Transverse colon (tissue), 4 donors: ENCODE measurements around the gene CDC5L. TPM values are rescaled to one million over a fixed set of nuclear protein-coding genes. Genes with fewer than 3 reads are reported as not detected.

ENCODE experiments used
- DNase-seq: peaks from one replicate; pipeline ENCODE4 v3.0.0-alpha.2; 2019
- H3K27ac ChIP-seq, 4 donors: fragments of 200-600 bp; sonication (generic); 2 replicates each; pipeline ENCODE4 v1.5.1; 2016 to 2018; ENCODE audit warnings: inconsistent platforms in 4 of 4
- H3K27me3 ChIP-seq: fragments of 200-600 bp; sonication (generic); 2 replicates; pipeline ENCODE4 v1.5.1; 2017; ENCODE audit warnings: inconsistent platforms
- H3K36me3 ChIP-seq, 4 donors: fragments of 200-600 bp; sonication (generic); 2 replicates each; pipeline ENCODE4 v1.5.1; 2017 to 2019; ENCODE audit warnings: inconsistent platforms in 4 of 4
- H3K4me1 ChIP-seq, 4 donors: fragments of 200-600 bp; sonication (generic); 2 replicates each; pipeline ENCODE4 v1.5.1; 2017 to 2020; ENCODE audit warnings: inconsistent platforms in 4 of 4
- H3K4me3 ChIP-seq, 4 donors: fragments of 200-600 bp; sonication (generic); 1 replicate in 1 of 4; 2 replicates in 3 of 4; pipeline versions ENCODE4 v1.5.1 to v1.6.1; 2017 to 2019; ENCODE audit warnings: inconsistent platforms in 4 of 4
- H3K9me3 ChIP-seq, 2 donors: fragments of 200-600 bp; sonication (generic); 2 replicates each; pipeline ENCODE4 v1.5.1; 2017 to 2019; ENCODE audit warnings: inconsistent platforms in 2 of 2
- EP300 ChIP-seq: sonication (generic); formaldehyde crosslinking; IDR thresholded peaks from one replicate; pipeline ENCODE4 v1.6.1; 2017; ENCODE audit warnings: antibody characterized with exemption, low read depth
- POLR2A ChIP-seq: fragments of 450-650 bp; IDR thresholded peaks from one replicate; pipeline ENCODE4 v1.6.1; 2016; ENCODE audit warnings: antibody characterized with exemption, mild to moderate bottlenecking, moderate library complexity
- POLR2AphosphoS5 ChIP-seq, 3 donors: sonication (generic); formaldehyde crosslinking; IDR thresholded peaks; one replicate each; pipeline ENCODE4 v1.6.1; 2016; ENCODE audit warnings: antibody characterized with exemption in 3 of 3
- WGBS, 2 donors: methylation state at CpG; one replicate each; pipeline ENCODE4 v1.1.5; 2018; ENCODE audit warnings: low coverage in 1 of 2; 5-methylcytosine and 5-hydroxymethylcytosine counted together
- in situ Hi-C, 4 donors: fragments of 200-750 bp; cut with MboI; loops; one replicate each; pipeline versions ENCODE4 v1.15.0 to v1.15.1; 2017; ENCODE audit warnings: low sequenced_read_pairs in 3 of 4, low pct_ligation_motif_present in 1 of 4, low pct_unique_long_range_greater_than_20kb in 1 of 4
- intact Hi-C: fragments of 100-400 bp; cut with DNase I; formaldehyde crosslinking; loops from one replicate; pipeline ENCODE4 v1.15.1; 2023; ENCODE audit warnings: low total_unique reads
- total RNA-seq, 4 donors: library from RNA; depleted of rRNA; stranded (reverse); fragments of >200 nt; gene quantifications; one replicate each; pipeline ENCODE4 v1.1.0, GENCODE V29; 2016
- TF ChIP-seq, protein P1 (sequence below), 5 experiments: fragments of 200-600 bp in 3 of 5; fragments of 450-650 bp in 2 of 5; sonication (generic) in 3 of 5; IDR thresholded peaks; 1 replicate in 2 of 5; 2 replicates in 3 of 5; pipeline ENCODE4 v1.5.1; 2016 to 2017; ENCODE audit warnings: antibody characterized with exemption in 5 of 5, inconsistent platforms in 3 of 5, mild to moderate bottlenecking in 2 of 5, moderate library complexity in 1 of 5

Gene CDC5L
- total RNA-seq, 4 donors from 2014 or later, result 8.2 to 49.6 (median 15.2) TPM

DNA sequence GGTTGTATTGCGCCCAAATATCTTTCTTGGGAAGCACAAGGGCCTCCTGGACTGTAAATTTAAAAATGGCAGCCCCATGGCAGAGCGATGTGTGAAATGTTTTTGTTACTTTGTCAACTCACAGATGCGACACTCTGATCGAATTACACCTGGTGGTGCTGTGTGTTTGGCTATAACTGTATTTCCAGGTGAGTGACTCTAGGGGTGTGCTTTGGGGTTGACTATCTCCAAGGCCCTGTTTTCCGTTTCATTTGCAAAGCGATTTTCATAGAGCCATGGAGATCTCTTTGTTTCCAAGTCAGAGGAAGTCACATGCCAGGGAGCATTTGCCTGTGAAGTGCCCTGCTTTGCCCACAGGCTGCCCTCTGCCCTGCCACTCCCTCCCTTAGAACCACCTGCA is 93.5 kb downstream of the CDC5L start:
- no peak for DNase-seq
- Histone ChIP-seq H3K27me3 (peaks cover 1% of the 10 kb centered on the region), H3K9me3 (no peaks in the 10 kb centered on the region), H3K27ac (no peak overlapping the region), H3K4me1 (peaks cover 0 to 1% (median under 1%) of the 10 kb centered on the region in 4 donors), H3K4me3 (no peak overlapping the region), H3K36me3 (no peaks in the 10 kb centered on the region)
- 83 to 90% methylated on average over 4 to 6 of the region's 6 CpGs for WGBS, 2 donors
- TF ChIP-seq, protein P1, sequence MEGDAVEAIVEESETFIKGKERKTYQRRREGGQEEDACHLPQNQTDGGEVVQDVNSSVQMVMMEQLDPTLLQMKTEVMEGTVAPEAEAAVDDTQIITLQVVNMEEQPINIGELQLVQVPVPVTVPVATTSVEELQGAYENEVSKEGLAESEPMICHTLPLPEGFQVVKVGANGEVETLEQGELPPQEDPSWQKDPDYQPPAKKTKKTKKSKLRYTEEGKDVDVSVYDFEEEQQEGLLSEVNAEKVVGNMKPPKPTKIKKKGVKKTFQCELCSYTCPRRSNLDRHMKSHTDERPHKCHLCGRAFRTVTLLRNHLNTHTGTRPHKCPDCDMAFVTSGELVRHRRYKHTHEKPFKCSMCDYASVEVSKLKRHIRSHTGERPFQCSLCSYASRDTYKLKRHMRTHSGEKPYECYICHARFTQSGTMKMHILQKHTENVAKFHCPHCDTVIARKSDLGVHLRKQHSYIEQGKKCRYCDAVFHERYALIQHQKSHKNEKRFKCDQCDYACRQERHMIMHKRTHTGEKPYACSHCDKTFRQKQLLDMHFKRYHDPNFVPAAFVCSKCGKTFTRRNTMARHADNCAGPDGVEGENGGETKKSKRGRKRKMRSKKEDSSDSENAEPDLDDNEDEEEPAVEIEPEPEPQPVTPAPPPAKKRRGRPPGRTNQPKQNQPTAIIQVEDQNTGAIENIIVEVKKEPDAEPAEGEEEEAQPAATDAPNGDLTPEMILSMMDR (IDR thresholded peaks at IDR 0.05), result no peak
- TF ChIP-seq EP300 (no peak), POLR2A (no peak), POLR2AphosphoS5 (IDR thresholded peaks at IDR 0.05) (no peak)
- in situ Hi-C loops, result loop anchor here in 2 of 4 donors (25.0 kb wide), 2 partner anchors 1231 to 1431 kb away; no protein-coding TSS in a partner anchor
- intact Hi-C loops, result no loop called here

GRCh38 chr6:44481760-44482159 is 94.3 kb downstream of the CDC5L start:
- Histone ChIP-seq H3K27me3 (no peaks in the 10 kb centered on the region), H3K27ac (no peak overlapping the region), H3K9me3 (no peaks in the 10 kb centered on the region), H3K4me1 (no peaks in the 10 kb centered on the region), H3K4me3 (no peak overlapping the region), H3K36me3 (no peaks in the 10 kb centered on the region)
- DNase-seq, result no peak
- WGBS, 2 donors, result 91 to 92% methylated on average over 9 of the region's 9 CpGs
- in situ Hi-C loops, result loop anchor here in 2 of 4 donors (25.0 kb wide), 2 partner anchors 1231 to 1431 kb away; no protein-coding TSS in a partner anchor
- TF ChIP-seq, protein P1 (IDR thresholded peaks at IDR 0.05), result no peak
- no peak for TF ChIP-seq POLR2AphosphoS5 (IDR thresholded peaks at IDR 0.05)
- intact Hi-C loops, result no loop called here

DNA sequence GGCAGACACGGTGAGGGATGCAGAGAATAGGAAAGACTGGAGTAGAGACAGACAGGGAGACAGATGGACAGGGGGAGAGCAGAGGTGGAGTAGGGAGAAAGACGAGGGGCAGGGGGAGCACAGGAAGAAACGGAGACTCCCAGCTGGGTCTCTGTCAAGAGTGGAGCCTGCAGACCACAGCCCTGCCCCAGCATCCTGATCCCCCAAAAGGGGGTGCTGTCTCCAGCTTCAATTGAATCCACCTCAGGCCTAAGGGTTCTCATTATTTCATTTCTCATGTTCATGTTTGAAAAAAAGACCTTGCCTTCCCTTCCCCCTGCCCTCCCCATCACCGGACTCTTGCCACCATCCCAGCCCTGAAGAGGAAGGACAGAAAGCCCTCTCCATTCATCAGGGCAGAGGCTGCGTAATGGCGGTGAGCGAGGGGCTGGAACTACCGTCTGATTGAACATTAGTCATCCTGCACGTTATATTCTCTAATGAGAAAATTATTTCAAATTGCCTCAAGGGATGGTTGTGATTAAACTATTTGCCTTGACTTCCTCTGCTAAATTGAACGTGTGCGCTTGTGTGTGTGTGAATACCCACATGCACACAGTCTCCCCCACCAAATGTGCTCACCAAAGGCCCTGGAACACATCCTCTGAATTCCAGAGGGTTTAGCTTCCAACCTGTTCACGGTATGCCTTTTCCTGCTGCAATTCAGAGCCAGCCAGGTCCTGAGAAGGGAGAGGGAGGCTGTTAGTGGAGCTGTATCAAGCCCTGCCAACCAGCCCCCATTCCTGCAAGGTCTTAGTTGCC is 98.3 kb downstream of the CDC5L start:
- peaks cover 0 to 7% (median 3%) of the 10 kb centered on the region in 4 donors for H3K4me1 ChIP-seq
- intact Hi-C loops (no loop called here), in situ Hi-C loops (loop anchor here in 2 of 4 donors (25.0 kb wide), 2 partner anchors 1226 to 1426 kb away; no protein-coding TSS in a partner anchor)
- no peaks in the 10 kb centered on the region for H3K36me3 ChIP-seq
- no peaks in the 10 kb centered on the region for H3K27me3 ChIP-seq
- no peaks in the 10 kb centered on the region for H3K9me3 ChIP-seq
- no peak overlapping the region for H3K27ac ChIP-seq
- no peak for DNase-seq
- no peak for TF ChIP-seq POLR2AphosphoS5 (IDR thresholded peaks at IDR 0.05)
- WGBS, 2 donors, result 82 to 93% methylated on average over 5 to 12 of the region's 12 CpGs
- H3K4me3 ChIP-seq, result no peak overlapping the region

GRCh38 chr6:44487002-44487401 is 99.5 kb downstream of the CDC5L start:
- Histone ChIP-seq H3K27ac (no peak overlapping the region), H3K4me1 (peaks cover 0 to 7% (median 3%) of the 10 kb centered on the region in 4 donors), H3K36me3 (no peaks in the 10 kb centered on the region), H3K27me3 (no peaks in the 10 kb centered on the region), H3K4me3 (no peak overlapping the region), H3K9me3 (no peaks in the 10 kb centered on the region)
- in situ Hi-C loops, result loop anchor here in 2 of 4 donors (25.0 kb wide), 2 partner anchors 1225 to 1425 kb away; no protein-coding TSS in a partner anchor
- intact Hi-C loops, result no loop called here
- no peak for DNase-seq
- WGBS, 2 donors, result 92% methylated on average over 1 of the region's 1 CpG; no CpG with 5 or more reads in 1 of the 2 donors
- TF ChIP-seq POLR2AphosphoS5 (IDR thresholded peaks at IDR 0.05) (no peak), EP300 (no peak), POLR2A (no peak)
- TF ChIP-seq, protein P1 (IDR thresholded peaks at IDR 0.05), result no peak
